HG03103 (cell line): ENCODE measurements around the gene TRPC4.
"Not testable (repeated sequence)": the region's sequence is repeated elsewhere in the genome, so short reads cannot be mapped to it uniquely, and the experiment has no call there.

Experiments
- ATAC-seq: cut with Tn5 transposase; IDR thresholded peaks from one replicate; pipeline ENCODE4 v1.9.1; 2021; ENCODE audit warnings: low read depth; ENCODE audit not compliant: unreplicated experiment

The TRPC4 gene

GRCh38 chr13:37615276-37615675 lies 254.3 kb downstream of the TRPC4 start:
- no peak for ATAC-seq

- ATAC-seq, result no peak
Observed at GRCh38 chr13:37613638-37614037, 255.9 kb downstream of the TRPC4 start.

- no peak for ATAC-seq
Observed at GRCh38 chr13:37613236-37613635, 256.3 kb downstream of the TRPC4 start.

GRCh38 chr13:37608750-37609339 lies 260.7 kb downstream of the TRPC4 start:
- no peak for ATAC-seq

- ATAC-seq, result no peak
Observed at GRCh38 chr13:37602733-37603381, 266.7 kb downstream of the TRPC4 start.

GRCh38 chr13:37601648-37602440 lies 267.7 kb downstream of the TRPC4 start:
- no peak for ATAC-seq

- no peak for ATAC-seq
Observed at GRCh38 chr13:37599519-37599918, 270.1 kb downstream of the TRPC4 start.

- ATAC-seq, result no peak
Observed at GRCh38 chr13:37598597-37598996, 271.0 kb downstream of the TRPC4 start, which contains the start of gene POSTN. Gene POSTN (minus strand): TSS chr13:37598768. CDS start chr13:37598726, 42 bp downstream.

GRCh38 chr13:37597477-37598025 lies 272.0 kb downstream of the TRPC4 start:
- ATAC-seq, result no peak

- no peak for ATAC-seq
Observed at GRCh38 chr13:37596805-37597204, 272.8 kb downstream of the TRPC4 start.

- ATAC-seq, result no peak
Observed at GRCh38 chr13:37595162-37595561, 274.4 kb downstream of the TRPC4 start.

GRCh38 chr13:37594550-37594949 lies 275.0 kb downstream of the TRPC4 start:
- no peak for ATAC-seq

GRCh38 chr13:37589381-37589780 lies 280.2 kb downstream of the TRPC4 start:
- not testable (repeated sequence) for ATAC-seq

GRCh38 chr13:37587236-37587635 lies 282.3 kb downstream of the TRPC4 start:
- ATAC-seq, result no peak
